Activated naive CD4-positive, alpha-beta T cell treated with Interleukin-2 at 50 U/mL for 16 hours (primary cell): ENCODE results near the gene GLIPR2.
"Not testable (repeated sequence)": the region's sequence is repeated elsewhere in the genome, so short reads cannot be mapped to it uniquely, and the experiment has no call there.

Source experiments
- DNase-seq: peaks from one replicate; pipeline ENCODE4 v3.0.0-alpha.2; 2020

The GLIPR2 gene

GRCh38 chr9:36136272-36136893 lies at the start of gene GLIPR2:
Gene GLIPR2 (plus strand): TSS chr9:36136733. CDS start chr9:36136779, 46 bp downstream.
- DNase-seq = peak; percentile 81

GRCh38 chr9:36087054-36087453 lies 49.5 kb upstream of the GLIPR2 start:
- DNase-seq = not testable (repeated sequence)

GRCh38 chr9:36088020-36088419 lies 48.5 kb upstream of the GLIPR2 start:
- no peak for DNase-seq

GRCh38 chr9:36091026-36091953 lies 45.2 kb upstream of the GLIPR2 start:
- DNase-seq = no peak

GRCh38 chr9:36092014-36092413 lies 44.5 kb upstream of the GLIPR2 start:
- DNase-seq = no peak

GRCh38 chr9:36092509-36093215 lies 43.9 kb upstream of the GLIPR2 start:
- peak; percentile 48 for DNase-seq

GRCh38 chr9:36093384-36093783 lies 43.1 kb upstream of the GLIPR2 start:
- DNase-seq = no peak

- no peak for DNase-seq
Measured at GRCh38 chr9:36099718-36100117, 36.8 kb upstream of the GLIPR2 start.

GRCh38 chr9:36100532-36100931 lies 36.0 kb upstream of the GLIPR2 start:
- DNase-seq = no peak

GRCh38 chr9:36101916-36102741 lies 34.4 kb upstream of the GLIPR2 start:
- no peak for DNase-seq

- peak; percentile 89 for DNase-seq
Measured at GRCh38 chr9:36102742-36103495, 33.6 kb upstream of the GLIPR2 start.

GRCh38 chr9:36109071-36109470 lies 27.5 kb upstream of the GLIPR2 start:
- no peak for DNase-seq

GRCh38 chr9:36110434-36110833 lies 26.1 kb upstream of the GLIPR2 start:
- DNase-seq = no peak

GRCh38 chr9:36112516-36112915 lies 24.0 kb upstream of the GLIPR2 start:
- no peak for DNase-seq

GRCh38 chr9:36113999-36114398 lies 22.5 kb upstream of the GLIPR2 start:
- no peak for DNase-seq

- DNase-seq = no peak
Measured at GRCh38 chr9:36116593-36116992, 19.9 kb upstream of the GLIPR2 start.

GRCh38 chr9:36118201-36118600 lies 18.3 kb upstream of the GLIPR2 start:
- DNase-seq = no peak

GRCh38 chr9:36118706-36119105 lies 17.8 kb upstream of the GLIPR2 start:
- no peak for DNase-seq

GRCh38 chr9:36119476-36119875 lies 17.1 kb upstream of the GLIPR2 start:
- no peak for DNase-seq

- no peak for DNase-seq
Measured at GRCh38 chr9:36120705-36121104, 15.8 kb upstream of the GLIPR2 start.

GRCh38 chr9:36121971-36122370 lies 14.6 kb upstream of the GLIPR2 start:
- no peak for DNase-seq

- DNase-seq = no peak
Measured at GRCh38 chr9:36123515-36123914, 13.0 kb upstream of the GLIPR2 start.
